Progenitor cell of endocrine pancreas (in vitro differentiated cells): ENCODE results near the gene RSPH3. TPM values are rescaled to one million over a fixed set of nuclear protein-coding genes. Genes with fewer than 3 reads are reported as not detected.

Experiments used
- DNase-seq: peaks from one replicate; pipeline ENCODE4 v3.0.0; 2021; ENCODE audit warnings: low spot score; ENCODE audit not compliant: unreplicated experiment
- H3K27ac Mint-ChIP-seq: 2 replicates; pipeline ENCODE4 v1.8.0; 2021; ENCODE audit warnings: mild to moderate bottlenecking, moderate library complexity, mixed read lengths
- H3K27me3 Mint-ChIP-seq: 2 replicates; pipeline ENCODE4 v1.8.0; 2021; ENCODE audit warnings: mixed read lengths
- H3K36me3 Mint-ChIP-seq: 2 replicates; pipeline ENCODE4 v1.8.0; 2022; ENCODE audit warnings: mixed read lengths; ENCODE audit not compliant: insufficient read depth
- H3K4me1 Mint-ChIP-seq: 2 replicates; pipeline ENCODE4 v1.8.0; 2021; ENCODE audit warnings: low read depth, mixed read lengths
- H3K4me3 Mint-ChIP-seq: 2 replicates; pipeline ENCODE4 v1.8.0; 2021; ENCODE audit warnings: low read depth, mild to moderate bottlenecking, moderate library complexity, mixed read lengths
- H3K9me3 Mint-ChIP-seq: 2 replicates; pipeline ENCODE4 v1.8.0; 2021; ENCODE audit warnings: low read depth, mixed read lengths
- CTCF ChIP-seq: fragments of 200-600 bp; sonication (generic); IDR thresholded peaks from one replicate; pipeline ENCODE4 v1.5.0; 2021; ENCODE audit warnings: antibody characterized with exemption, mild to moderate bottlenecking; ENCODE audit not compliant: unreplicated experiment
- total RNA-seq: library from RNA; stranded (reverse); gene quantifications from 2 replicates; pipeline ENCODE4 v1.2.1, GENCODE V29; 2021

Gene RSPH3
- total RNA-seq, 1 donor from 2014 or later: 10.5 TPM

- no peak overlapping the region for H3K27ac Mint-ChIP-seq
- no peak for DNase-seq
Measured at GRCh38 chr6:159043947-159044346, 43.9 kb upstream of the RSPH3 start.

GRCh38 chr6:159043251-159043650, 43.2 kb upstream of the RSPH3 start:
- TF ChIP-seq CTCF: no peak
- no peak for DNase-seq
- H3K27me3 Mint-ChIP-seq: peaks cover 26% of the 10 kb centered on the region
- no peaks in the 10 kb centered on the region for H3K36me3 Mint-ChIP-seq
- H3K27ac Mint-ChIP-seq: no peak overlapping the region
- no peak overlapping the region for H3K4me3 Mint-ChIP-seq
- H3K4me1 Mint-ChIP-seq: peaks cover 1% of the 10 kb centered on the region
- no peaks in the 10 kb centered on the region for H3K9me3 Mint-ChIP-seq

More at GRCh38 chr6:159043947-159044346, 43.9 kb upstream of the RSPH3 start:
- Mint-ChIP-seq H3K4me3 (no peak overlapping the region), H3K9me3 (no peaks in the 10 kb centered on the region), H3K4me1 (peaks cover 1% of the 10 kb centered on the region), H3K27me3 (peaks cover 26% of the 10 kb centered on the region), H3K36me3 (no peaks in the 10 kb centered on the region)
- TF ChIP-seq CTCF: no peak

GRCh38 chr6:159042826-159043181, 42.8 kb upstream of the RSPH3 start:
- no peak for TF ChIP-seq CTCF
- Mint-ChIP-seq H3K4me1 (peaks cover 1% of the 10 kb centered on the region), H3K27me3 (peaks cover 26% of the 10 kb centered on the region), H3K36me3 (no peaks in the 10 kb centered on the region), H3K9me3 (no peaks in the 10 kb centered on the region), H3K4me3 (no peak overlapping the region), H3K27ac (no peak overlapping the region)
- DNase-seq: no peak

GRCh38 chr6:159042003-159042825, 42.2 kb upstream of the RSPH3 start:
- Mint-ChIP-seq H3K36me3 (no peaks in the 10 kb centered on the region), H3K9me3 (no peaks in the 10 kb centered on the region), H3K27me3 (peaks cover 30% of the 10 kb centered on the region), H3K4me1 (peaks cover 1% of the 10 kb centered on the region), H3K27ac (no peak overlapping the region), H3K4me3 (no peak overlapping the region)
- DNase-seq: peak; percentile 56
- peak; percentile 99 for TF ChIP-seq CTCF

GRCh38 chr6:159041181-159041580, 41.2 kb upstream of the RSPH3 start:
- Mint-ChIP-seq H3K36me3 (no peaks in the 10 kb centered on the region), H3K27me3 (peaks cover 30% of the 10 kb centered on the region), H3K9me3 (no peaks in the 10 kb centered on the region), H3K4me1 (peaks cover 1% of the 10 kb centered on the region), H3K4me3 (no peak overlapping the region), H3K27ac (no peak overlapping the region)
- DNase-seq: no peak
- TF ChIP-seq CTCF: no peak
